ENCODE results near the gene ATXN3L.

GRCh38 chrX:13270360-13270759, 49.5 kb downstream of the ATXN3L start:
- TF ChIP-seq EZH2phosphoT487 (IDR thresholded peaks at IDR 0.05; ENCODE audit: borderline replicate concordance) (no peak), POLR2AphosphoS5 (IDR thresholded peaks at IDR 0.05; ENCODE audit: low read depth, low read length) (no peak), CTCF (IDR thresholded peaks at IDR 0.05 in 2 of 3, conservative IDR thresholded peaks at IDR 0.05 in 1 of 3; ENCODE audit: borderline replicate concordance in 1 of 3, insufficient read depth in 1 of 3, low read depth in 2 of 3, low read length in 2 of 3) (no peak), EZH2 (IDR thresholded peaks at IDR 0.05) (no peak), RAD21 (IDR thresholded peaks at IDR 0.05; ENCODE audit: low read depth) (no peak)
